ENCODE measurements around the gene SLC3A2. TPM values are rescaled to one million over a fixed set of nuclear protein-coding genes. Genes with fewer than 3 reads are reported as not detected.

Gene SLC3A2
- total and polyA plus RNA-seq, 4 donors = 34.3 to 59.5 (median 51.0) TPM

GRCh38 chr11:62892077-62892922 is 11.6 kb downstream of the SLC3A2 start:
- Histone ChIP-seq H3K9me3 (ENCODE audit: control insufficient read depth in 4 of 4, low read length in 3 of 4) (no peaks in the 10 kb centered on the region), H3K36me3 (ENCODE audit: control insufficient read depth in 4 of 4, insufficient read depth in 3 of 4, low read depth in 1 of 4, low read length in 3 of 4) (peaks cover 10 to 19% (median 17%) of the 10 kb centered on the region in 4 donors), H3K9ac (ENCODE audit: low read depth in 1 of 2, low read length in 2 of 2) (no peak overlapping the region), H3K4me1 (ENCODE audit: control insufficient read depth in 4 of 4, insufficient read depth in 4 of 4, low read length in 3 of 4) (no peaks in the 10 kb centered on the region), H3K27ac (ENCODE audit: low read depth in 1 of 2, low read length in 2 of 2) (no peak overlapping the region), H3K4me3 (ENCODE audit: low read depth in 1 of 3, low read length in 3 of 3) (no peak overlapping the region), H3K27me3 (ENCODE audit: control insufficient read depth in 4 of 4, insufficient read depth in 4 of 4, low read length in 3 of 4) (no peaks in the 10 kb centered on the region)
- no peak for DNase-seq (ENCODE audit: low spot score)
- WGBS = 86% methylated on average over 10 of the region's 10 CpGs
- no peak for TF ChIP-seq REST (IDR thresholded peaks at IDR 0.05)
- TF ChIP-seq GABPA (IDR thresholded peaks at IDR 0.05 in 1 of 2, conservative IDR thresholded peaks at IDR 0.05 in 1 of 2) = no peak
- TF ChIP-seq HNF4G (IDR thresholded peaks at IDR 0.05) = no peak
- no peak for TF ChIP-seq NR2F2 (IDR thresholded peaks at IDR 0.05)
- no peak for TF ChIP-seq FOXA1 (IDR thresholded peaks at IDR 0.05)
- no peak for TF ChIP-seq TAF1 (conservative IDR thresholded peaks at IDR 0.05)
- no peak for TF ChIP-seq MAX (IDR thresholded peaks at IDR 0.05)
- TF ChIP-seq JUND (IDR thresholded peaks at IDR 0.05) = no peak
- no peak for TF ChIP-seq RAD21 (IDR thresholded peaks at IDR 0.05)
- TF ChIP-seq SP1 (IDR thresholded peaks at IDR 0.05) = no peak
- TF ChIP-seq, protein P1, sequence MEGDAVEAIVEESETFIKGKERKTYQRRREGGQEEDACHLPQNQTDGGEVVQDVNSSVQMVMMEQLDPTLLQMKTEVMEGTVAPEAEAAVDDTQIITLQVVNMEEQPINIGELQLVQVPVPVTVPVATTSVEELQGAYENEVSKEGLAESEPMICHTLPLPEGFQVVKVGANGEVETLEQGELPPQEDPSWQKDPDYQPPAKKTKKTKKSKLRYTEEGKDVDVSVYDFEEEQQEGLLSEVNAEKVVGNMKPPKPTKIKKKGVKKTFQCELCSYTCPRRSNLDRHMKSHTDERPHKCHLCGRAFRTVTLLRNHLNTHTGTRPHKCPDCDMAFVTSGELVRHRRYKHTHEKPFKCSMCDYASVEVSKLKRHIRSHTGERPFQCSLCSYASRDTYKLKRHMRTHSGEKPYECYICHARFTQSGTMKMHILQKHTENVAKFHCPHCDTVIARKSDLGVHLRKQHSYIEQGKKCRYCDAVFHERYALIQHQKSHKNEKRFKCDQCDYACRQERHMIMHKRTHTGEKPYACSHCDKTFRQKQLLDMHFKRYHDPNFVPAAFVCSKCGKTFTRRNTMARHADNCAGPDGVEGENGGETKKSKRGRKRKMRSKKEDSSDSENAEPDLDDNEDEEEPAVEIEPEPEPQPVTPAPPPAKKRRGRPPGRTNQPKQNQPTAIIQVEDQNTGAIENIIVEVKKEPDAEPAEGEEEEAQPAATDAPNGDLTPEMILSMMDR (IDR thresholded peaks at IDR 0.05; ENCODE audit: low read depth, low read length, missing input control) = no peak
- TF ChIP-seq RXRA (IDR thresholded peaks at IDR 0.05) = no peak
- TF ChIP-seq ATF3 (IDR thresholded peaks at IDR 0.05) = no peak
- TF ChIP-seq EGR1 (IDR thresholded peaks at IDR 0.05; ENCODE audit: low read depth in 2 of 2) = no peak

GRCh38 chr11:62895501-62895900 is 14.8 kb downstream of the SLC3A2 start:
- 86% methylated on average over 6 of the region's 6 CpGs for WGBS
- no peak overlapping the region for H3K27ac ChIP-seq (ENCODE audit: low read depth in 1 of 2, low read length in 2 of 2)
- H3K9me3 ChIP-seq (ENCODE audit: control insufficient read depth in 4 of 4, low read length in 3 of 4) = no peaks in the 10 kb centered on the region
- H3K4me1 ChIP-seq (ENCODE audit: control insufficient read depth in 4 of 4, insufficient read depth in 4 of 4, low read length in 3 of 4) = no peaks in the 10 kb centered on the region
- no peak overlapping the region for H3K4me3 ChIP-seq (ENCODE audit: low read depth in 1 of 3, low read length in 3 of 3)
- no peak for DNase-seq (ENCODE audit: low spot score)
- H3K9ac ChIP-seq (ENCODE audit: low read depth in 1 of 2, low read length in 2 of 2) = no peak overlapping the region
- H3K27me3 ChIP-seq (ENCODE audit: control insufficient read depth in 4 of 4, insufficient read depth in 4 of 4, low read length in 3 of 4) = no peaks in the 10 kb centered on the region
- no peaks in the 10 kb centered on the region for H3K36me3 ChIP-seq (ENCODE audit: control insufficient read depth in 4 of 4, insufficient read depth in 3 of 4, low read depth in 1 of 4, low read length in 3 of 4)
- TF ChIP-seq EGR1 (IDR thresholded peaks at IDR 0.05; ENCODE audit: low read depth in 2 of 2) (no peak), YY1 (IDR thresholded peaks at IDR 0.05) (no peak), JUND (IDR thresholded peaks at IDR 0.05) (no peak), GABPA (IDR thresholded peaks at IDR 0.05 in 1 of 2, conservative IDR thresholded peaks at IDR 0.05 in 1 of 2) (no peak), REST (IDR thresholded peaks at IDR 0.05) (no peak), RAD21 (IDR thresholded peaks at IDR 0.05) (no peak), RXRA (IDR thresholded peaks at IDR 0.05) (no peak), FOXA2 (IDR thresholded peaks at IDR 0.05) (no peak), MAX (IDR thresholded peaks at IDR 0.05) (no peak), ATF3 (IDR thresholded peaks at IDR 0.05) (no peak), NR2F2 (IDR thresholded peaks at IDR 0.05) (no peak), TAF1 (conservative IDR thresholded peaks at IDR 0.05) (no peak), ZBTB33 (IDR thresholded peaks at IDR 0.05) (no peak), HNF4G (IDR thresholded peaks at IDR 0.05) (no peak), SP1 (IDR thresholded peaks at IDR 0.05) (no peak), HNF4A (conservative IDR thresholded peaks at IDR 0.05) (no peak)
